Liver (tissue), 9 donors: ENCODE measurements around the gene ZSWIM4. TPM values are rescaled to one million over a fixed set of nuclear protein-coding genes. Genes with fewer than 3 reads are reported as not detected.
A peak's percentile ranks its signal among the peaks of the same experiment; 100 is the strongest.

Source experiments
- DNase-seq: peaks from one replicate; pipeline ENCODE4 v3.0.0-alpha.2; 2017; ENCODE audit warnings: low spot score
- H3K27ac ChIP-seq, 2 donors: one replicate each; pipeline ENCODE4 v1.7.0; 2013; ENCODE audit warnings: inconsistent platforms in 2 of 2, low read length in 2 of 2, control low read depth in 1 of 2, low read depth in 1 of 2, mild to moderate bottlenecking in 1 of 2
- H3K27me3 ChIP-seq, 4 donors: one replicate each; pipeline versions ENCODE4 v1.6.1 to v1.7.0; 2013; ENCODE audit warnings: low read length in 3 of 4, inconsistent platforms in 1 of 4, mild to moderate bottlenecking in 1 of 4, moderate library complexity in 1 of 4; ENCODE audit not compliant: control insufficient read depth in 4 of 4, insufficient read depth in 4 of 4
- H3K36me3 ChIP-seq, 4 donors: one replicate each; pipeline versions ENCODE4 v1.6.1 to v1.7.0; 2013; ENCODE audit warnings: low read length in 3 of 4, mild to moderate bottlenecking in 3 of 4, low read depth in 1 of 4, moderate library complexity in 1 of 4; ENCODE audit not compliant: control insufficient read depth in 4 of 4, insufficient read depth in 3 of 4
- H3K4me1 ChIP-seq, 4 donors: one replicate each; pipeline versions ENCODE4 v1.6.1 to v1.7.0; 2013; ENCODE audit warnings: low read length in 3 of 4, mild to moderate bottlenecking in 3 of 4, moderate library complexity in 1 of 4; ENCODE audit not compliant: control insufficient read depth in 4 of 4, insufficient read depth in 4 of 4
- H3K4me3 ChIP-seq, 3 donors: one replicate each; pipeline versions ENCODE4 v1.6.1 to v1.7.0; 2013; ENCODE audit warnings: low read length in 3 of 3, control low read depth in 1 of 3, low read depth in 1 of 3, mild to moderate bottlenecking in 1 of 3
- H3K9ac ChIP-seq, 2 donors: one replicate each; pipeline ENCODE4 v1.7.0; 2013; ENCODE audit warnings: low read length in 2 of 2, mild to moderate bottlenecking in 2 of 2, moderate library complexity in 2 of 2, control low read depth in 1 of 2, low read depth in 1 of 2
- H3K9me3 ChIP-seq, 4 donors: one replicate each; pipeline versions ENCODE4 v1.6.1 to v1.7.0; 2013; ENCODE audit warnings: low read length in 3 of 4; ENCODE audit not compliant: control insufficient read depth in 4 of 4
- FOXA1 ChIP-seq: IDR thresholded peaks from 2 replicates; pipeline ENCODE4 v1.6.1; 2016; ENCODE audit warnings: antibody characterized with exemption
- GABPA ChIP-seq, 2 donors: IDR thresholded peaks in 1 of 2; conservative IDR thresholded peaks in 1 of 2; 2 replicates each; pipeline ENCODE4 v1.6.1; 2016; ENCODE audit warnings: antibody characterized with exemption in 2 of 2, mild to moderate bottlenecking in 1 of 2, moderate library complexity in 1 of 2
- HNF4A ChIP-seq, 2 donors: conservative IDR thresholded peaks; 2 replicates each; pipeline ENCODE4 v1.6.1; 2016; ENCODE audit warnings: antibody characterized with exemption in 2 of 2, mild to moderate bottlenecking in 2 of 2
- HNF4G ChIP-seq: IDR thresholded peaks from 2 replicates; pipeline ENCODE4 v1.6.1; 2016; ENCODE audit warnings: antibody characterized with exemption
- JUND ChIP-seq, 2 donors: IDR thresholded peaks; 2 replicates each; pipeline ENCODE4 v1.6.1; 2016; ENCODE audit warnings: antibody characterized with exemption in 2 of 2
- NR2F2 ChIP-seq: IDR thresholded peaks from 2 replicates; pipeline ENCODE4 v1.6.1; 2016; ENCODE audit warnings: antibody characterized with exemption
- RAD21 ChIP-seq, 2 donors: IDR thresholded peaks; 2 replicates each; pipeline ENCODE4 v1.6.1; 2016; ENCODE audit warnings: antibody characterized with exemption in 2 of 2, mild to moderate bottlenecking in 2 of 2
- WGBS: extraction: QIAGEN DNeasy Blood & Tissue Kit; methylation state at CpG from one replicate; pipeline ENCODE4 v1.1.7; 2013; 5-methylcytosine and 5-hydroxymethylcytosine counted together
- polyA plus RNA-seq, 2 donors: library from polyadenylated mRNA; stranded (reverse) in 1 of 2; unstranded in 1 of 2; fragments of 200-250 nt in 1 of 2; fragments of >200 nt in 1 of 2; fragmentation: Nextera tagmentation in 1 of 2; extraction: Ambion mirVana in 1 of 2; gene quantifications; one replicate each; pipeline versions ENCODE4 v1.2.1 to v1.2.3, GENCODE V29; 2013 to 2015
- total RNA-seq, 2 donors: library from RNA; depleted of rRNA; stranded (reverse); fragments of >200 nt; gene quantifications; one replicate each; pipeline ENCODE4 v1.2.3, GENCODE V29; 2014
- TF ChIP-seq, protein P1 (sequence below): IDR thresholded peaks from 2 replicates; pipeline ENCODE4 v1.6.1; 2016; ENCODE audit warnings: antibody characterized with exemption, mild to moderate bottlenecking
- TF ChIP-seq, protein P2 (sequence below): fragments of 150-350 bp; IDR thresholded peaks from 2 replicates; pipeline ENCODE4 v1.5.1; 2017; ENCODE audit warnings: improper control_type of control experiment, low read depth, low read length; ENCODE audit not compliant: missing input control
- donor health status: healthy.
- donor health status: healthy.
- donor health status: healthy.
- donor health status: healthy.
- donor health status: healthy.

Gene ZSWIM4
- total and polyA plus RNA-seq, 4 donors: 0.14 to 2.2 (median 1.2) TPM

DNA sequence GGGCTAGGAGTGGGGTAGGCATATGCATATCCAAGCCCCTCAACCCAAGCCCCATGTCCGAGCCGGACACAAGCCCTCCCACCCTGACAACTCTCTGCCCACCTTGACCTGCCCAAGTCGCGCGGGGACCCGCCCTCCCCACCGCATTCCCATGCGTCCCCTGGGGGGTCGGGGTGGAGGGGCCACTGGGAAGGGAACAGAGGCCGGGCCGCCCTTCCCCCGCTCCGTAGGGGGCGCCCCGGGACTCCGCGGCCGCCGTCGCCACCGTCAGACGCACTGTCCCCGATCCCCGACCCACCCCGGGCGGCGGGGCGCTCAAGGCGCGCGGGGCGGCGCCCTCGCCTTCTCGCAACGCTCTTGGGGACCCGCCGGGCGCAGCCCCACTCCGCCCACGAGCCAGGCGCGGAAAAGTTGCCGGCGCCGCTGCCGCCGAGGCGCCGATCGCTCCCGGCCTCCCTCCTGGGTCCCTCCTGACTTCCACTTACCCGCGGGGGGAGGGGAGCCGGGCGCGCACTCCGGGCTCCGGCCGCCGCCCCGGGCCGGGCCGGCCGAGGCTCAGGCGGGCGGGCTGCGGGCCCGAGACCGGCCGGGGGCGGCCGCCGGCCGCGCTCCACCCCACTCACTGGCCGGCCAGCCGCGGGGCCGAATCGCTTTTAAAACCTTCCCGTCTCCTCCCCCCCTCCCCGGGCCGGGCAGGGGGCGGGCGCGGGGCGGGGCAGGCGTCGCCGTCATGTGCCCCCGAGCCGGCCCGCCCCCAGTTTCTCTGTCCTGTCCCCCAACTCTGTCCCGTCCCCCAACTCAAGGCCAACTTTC lies 47.3 kb downstream of the ZSWIM4 start:
- Histone ChIP-seq H3K9me3 (no peaks in the 10 kb centered on the region), H3K27ac (peak overlapping the region; percentile 94 to 97), H3K9ac (peak overlapping the region; percentile 80 to 84), H3K36me3 (no peaks in the 10 kb centered on the region), H3K27me3 (no peaks in the 10 kb centered on the region), H3K4me1 (peaks cover 0 to 11% (median 5%) of the 10 kb centered on the region in 4 donors), H3K4me3 (peak overlapping the region; percentile 51 to 82 (median 52))
- 1% methylated on average over 95 of the region's 95 CpGs for WGBS
- peak; percentile 57 for DNase-seq
- TF ChIP-seq RAD21 (IDR thresholded peaks at IDR 0.05) (no peak), JUND (IDR thresholded peaks at IDR 0.05) (no peak), NR2F2 (no peak), HNF4A (conservative IDR thresholded peaks at IDR 0.05) (no peak), GABPA (IDR thresholded peaks at IDR 0.05 in 1 of 2, conservative IDR thresholded peaks at IDR 0.05 in 1 of 2) (no peak)
- TF ChIP-seq, protein P1, sequence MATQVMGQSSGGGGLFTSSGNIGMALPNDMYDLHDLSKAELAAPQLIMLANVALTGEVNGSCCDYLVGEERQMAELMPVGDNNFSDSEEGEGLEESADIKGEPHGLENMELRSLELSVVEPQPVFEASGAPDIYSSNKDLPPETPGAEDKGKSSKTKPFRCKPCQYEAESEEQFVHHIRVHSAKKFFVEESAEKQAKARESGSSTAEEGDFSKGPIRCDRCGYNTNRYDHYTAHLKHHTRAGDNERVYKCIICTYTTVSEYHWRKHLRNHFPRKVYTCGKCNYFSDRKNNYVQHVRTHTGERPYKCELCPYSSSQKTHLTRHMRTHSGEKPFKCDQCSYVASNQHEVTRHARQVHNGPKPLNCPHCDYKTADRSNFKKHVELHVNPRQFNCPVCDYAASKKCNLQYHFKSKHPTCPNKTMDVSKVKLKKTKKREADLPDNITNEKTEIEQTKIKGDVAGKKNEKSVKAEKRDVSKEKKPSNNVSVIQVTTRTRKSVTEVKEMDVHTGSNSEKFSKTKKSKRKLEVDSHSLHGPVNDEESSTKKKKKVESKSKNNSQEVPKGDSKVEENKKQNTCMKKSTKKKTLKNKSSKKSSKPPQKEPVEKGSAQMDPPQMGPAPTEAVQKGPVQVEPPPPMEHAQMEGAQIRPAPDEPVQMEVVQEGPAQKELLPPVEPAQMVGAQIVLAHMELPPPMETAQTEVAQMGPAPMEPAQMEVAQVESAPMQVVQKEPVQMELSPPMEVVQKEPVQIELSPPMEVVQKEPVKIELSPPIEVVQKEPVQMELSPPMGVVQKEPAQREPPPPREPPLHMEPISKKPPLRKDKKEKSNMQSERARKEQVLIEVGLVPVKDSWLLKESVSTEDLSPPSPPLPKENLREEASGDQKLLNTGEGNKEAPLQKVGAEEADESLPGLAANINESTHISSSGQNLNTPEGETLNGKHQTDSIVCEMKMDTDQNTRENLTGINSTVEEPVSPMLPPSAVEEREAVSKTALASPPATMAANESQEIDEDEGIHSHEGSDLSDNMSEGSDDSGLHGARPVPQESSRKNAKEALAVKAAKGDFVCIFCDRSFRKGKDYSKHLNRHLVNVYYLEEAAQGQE: no peak
- TF ChIP-seq, protein P2, sequence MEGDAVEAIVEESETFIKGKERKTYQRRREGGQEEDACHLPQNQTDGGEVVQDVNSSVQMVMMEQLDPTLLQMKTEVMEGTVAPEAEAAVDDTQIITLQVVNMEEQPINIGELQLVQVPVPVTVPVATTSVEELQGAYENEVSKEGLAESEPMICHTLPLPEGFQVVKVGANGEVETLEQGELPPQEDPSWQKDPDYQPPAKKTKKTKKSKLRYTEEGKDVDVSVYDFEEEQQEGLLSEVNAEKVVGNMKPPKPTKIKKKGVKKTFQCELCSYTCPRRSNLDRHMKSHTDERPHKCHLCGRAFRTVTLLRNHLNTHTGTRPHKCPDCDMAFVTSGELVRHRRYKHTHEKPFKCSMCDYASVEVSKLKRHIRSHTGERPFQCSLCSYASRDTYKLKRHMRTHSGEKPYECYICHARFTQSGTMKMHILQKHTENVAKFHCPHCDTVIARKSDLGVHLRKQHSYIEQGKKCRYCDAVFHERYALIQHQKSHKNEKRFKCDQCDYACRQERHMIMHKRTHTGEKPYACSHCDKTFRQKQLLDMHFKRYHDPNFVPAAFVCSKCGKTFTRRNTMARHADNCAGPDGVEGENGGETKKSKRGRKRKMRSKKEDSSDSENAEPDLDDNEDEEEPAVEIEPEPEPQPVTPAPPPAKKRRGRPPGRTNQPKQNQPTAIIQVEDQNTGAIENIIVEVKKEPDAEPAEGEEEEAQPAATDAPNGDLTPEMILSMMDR: no peak

DNA sequence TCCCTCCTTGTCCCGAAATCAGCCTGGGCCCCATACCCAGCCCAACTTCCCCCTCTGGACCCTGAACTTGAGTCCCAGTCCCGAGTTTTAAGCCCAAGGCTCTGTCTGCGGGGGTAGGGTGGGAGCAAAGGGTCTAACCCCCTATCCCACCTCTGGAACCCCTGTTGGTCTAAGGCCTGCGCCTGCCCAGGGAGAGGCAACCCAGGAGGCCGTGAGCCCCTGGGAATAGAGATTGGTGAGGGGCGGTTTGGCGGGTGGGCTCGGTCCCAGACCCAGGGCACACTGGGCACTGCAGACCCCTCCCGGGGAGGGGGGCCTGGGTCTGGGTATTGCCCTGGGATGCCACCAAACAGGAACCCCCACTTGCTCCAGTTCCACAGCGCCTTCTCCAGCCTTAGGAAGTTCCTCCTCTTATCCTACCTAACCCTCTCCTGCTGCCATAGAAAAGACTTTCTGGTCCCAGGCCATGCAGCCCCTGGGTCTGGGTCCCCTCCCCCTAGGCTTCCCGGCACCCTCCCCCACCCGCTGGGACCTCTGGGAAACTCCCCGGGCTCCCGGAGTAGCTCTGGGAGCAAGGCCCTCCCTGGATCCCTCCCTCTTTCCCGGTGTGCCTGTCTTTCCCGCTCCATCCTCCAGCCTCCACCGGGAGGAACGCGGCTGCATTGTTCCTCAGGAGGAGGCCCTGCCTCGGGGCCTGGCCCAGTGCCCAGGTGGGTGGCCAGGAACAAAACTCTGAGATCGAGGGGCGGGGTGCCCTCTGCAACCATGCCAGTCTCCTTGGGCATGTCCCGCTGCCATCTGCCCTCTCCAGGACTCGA lies 48.1 kb downstream of the ZSWIM4 start:
- no peaks in the 10 kb centered on the region for H3K27me3 ChIP-seq
- no peaks in the 10 kb centered on the region for H3K9me3 ChIP-seq
- peaks cover 0 to 15% (median 8%) of the 10 kb centered on the region in 4 donors for H3K4me1 ChIP-seq
- H3K36me3 ChIP-seq: no peaks in the 10 kb centered on the region
- H3K4me3 ChIP-seq: peak overlapping the region in 2 of 3 donors; percentile 37 to 82
- WGBS: 30% methylated on average over 24 of the region's 24 CpGs
- DNase-seq: no peak
- TF ChIP-seq FOXA1 (no peak), JUND (IDR thresholded peaks at IDR 0.05) (no peak), NR2F2 (peak; percentile 8), HNF4G (no peak)
- TF ChIP-seq, protein P1: no peak
- H3K27ac ChIP-seq: peak overlapping the region; percentile 88 to 91
- H3K9ac ChIP-seq: peak overlapping the region; percentile 80 to 84
